ENCODE results near the gene ETNK2. TPM values are rescaled to one million over a fixed set of nuclear protein-coding genes. Genes with fewer than 3 reads are reported as not detected.
A peak's percentile ranks its signal among the peaks of the same experiment; 100 is the strongest.

ETNK2 gene
- total and polyA plus RNA-seq, 3 experiments from 2014 or later: 0.91 to 6.1 (median 1.1) TPM

DNA sequence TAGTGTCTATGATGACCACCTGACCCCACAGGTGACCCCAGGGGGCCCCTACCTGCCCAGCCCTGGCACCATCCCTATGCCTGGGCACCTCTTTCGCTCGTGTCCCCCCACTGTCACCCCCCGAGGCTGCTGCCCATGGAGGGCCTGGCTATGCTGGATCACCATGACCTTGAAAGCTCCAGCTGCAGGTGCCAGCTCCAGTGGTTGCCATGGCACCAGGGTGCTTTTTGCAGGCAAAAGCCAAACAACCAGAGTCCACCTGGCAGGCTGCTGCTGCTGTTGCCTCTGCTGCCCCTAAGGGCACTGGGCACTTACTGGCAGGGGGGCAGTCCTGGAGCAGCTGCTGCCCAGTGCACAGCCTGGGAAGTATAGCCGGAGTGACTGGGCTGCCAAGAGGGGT is 21.7 kb downstream of the ETNK2 start:
- Mint-ChIP-seq H3K27me3 (peaks cover 0 to 2% of the 10 kb centered on the region in 2 donors), H3K36me3 (peaks cover 0 to 1% (median 0%) of the 10 kb centered on the region in 3 donors), H3K27ac (no peak overlapping the region), H3K4me3 (peak overlapping the region in 1 of 7 donors; percentile 32), H3K4me1 (peaks cover 8 to 13% (median 13%) of the 10 kb centered on the region in 3 donors), H3K9me3 (no peaks in the 10 kb centered on the region)
- ChIA-PET CTCF (interaction anchor here (1.1 to 3.3 kb wide), 5 partner anchors 8 to 270 kb away, joined by 3 to 24 read pairs (median 14); partner anchors contain the start of gene SNRPE), POLR2A (no interaction called here)
- Histone ChIP-seq H3K36me3 (ENCODE audit: insufficient read depth, low read length) (no peaks in the 10 kb centered on the region), H3K27me3 (ENCODE audit: insufficient read depth, low read length, poor library complexity, severe bottlenecking) (no peaks in the 10 kb centered on the region), H3K27ac (ENCODE audit: low read depth, low read length) (no peak overlapping the region), H3K4me3 (ENCODE audit: low read length) (no peak overlapping the region), H3K9me3 (ENCODE audit: low read length) (no peaks in the 10 kb centered on the region), H3K4me1 (ENCODE audit: insufficient read depth, low read length) (peaks cover 4% of the 10 kb centered on the region)
- no peak for DNase-seq

DNA sequence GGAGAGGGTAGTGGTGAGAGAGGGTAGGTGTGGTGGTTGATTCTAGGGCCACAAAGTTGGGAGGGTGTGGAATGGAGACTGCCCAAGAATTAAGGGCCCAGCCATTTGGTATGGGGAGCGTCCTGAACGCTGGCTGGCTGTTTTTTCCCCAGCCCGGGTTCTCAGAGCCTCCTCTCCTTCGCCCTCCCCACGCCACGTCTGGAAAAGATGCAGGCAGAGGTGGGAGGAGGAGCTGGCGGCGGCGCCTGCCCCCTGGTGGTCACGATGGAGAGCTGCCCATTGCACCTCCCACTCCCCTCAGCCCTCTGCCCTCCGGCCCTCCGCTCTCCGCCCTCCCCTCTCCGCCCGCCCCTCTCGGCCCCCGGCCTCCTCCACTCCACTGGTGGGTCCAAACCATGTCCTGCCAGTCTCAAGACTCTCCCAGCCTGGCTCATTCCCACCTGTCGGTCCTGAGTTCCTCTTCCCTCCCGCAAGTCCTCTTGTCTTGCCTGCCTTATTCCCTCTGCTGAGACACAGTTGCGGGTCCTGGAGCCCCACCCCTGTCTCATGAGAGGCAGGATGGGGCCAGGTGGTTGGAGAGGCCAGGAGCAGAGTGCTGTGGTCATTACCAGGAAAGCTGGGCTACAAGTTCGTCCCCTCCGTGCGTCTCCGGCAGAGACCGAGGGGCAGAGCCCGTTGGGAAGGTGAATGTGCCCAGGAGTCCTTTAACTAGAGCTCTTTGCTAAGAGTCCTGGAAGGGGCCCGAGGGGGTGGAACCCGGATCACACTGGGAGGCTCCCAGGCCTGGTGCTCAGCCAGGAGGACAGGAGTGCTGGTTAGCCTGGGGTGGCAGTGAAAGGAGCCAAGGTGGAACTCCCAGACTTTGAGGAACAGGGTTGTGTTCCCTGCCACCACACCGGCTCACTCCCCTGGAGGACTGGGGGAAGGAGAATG is 22.6 kb downstream of the ETNK2 start:
- H3K36me3 Mint-ChIP-seq: peaks cover 0 to 3% (median 0%) of the 10 kb centered on the region in 3 donors
- CTCF ChIA-PET: interaction anchor here (0.5 to 3.3 kb wide), 22 partner anchors 9 to 625 kb away, joined by 3 to 24 read pairs (median 4); partner anchors contain the start of gene SNRPE
- POLR2A ChIA-PET: no interaction called here
- Histone ChIP-seq H3K27me3 (ENCODE audit: insufficient read depth, low read length, poor library complexity, severe bottlenecking) (no peaks in the 10 kb centered on the region), H3K4me1 (ENCODE audit: insufficient read depth, low read length) (peaks cover 4% of the 10 kb centered on the region), H3K27ac (ENCODE audit: low read depth, low read length) (no peak overlapping the region), H3K4me3 (ENCODE audit: low read length) (no peak overlapping the region), H3K36me3 (ENCODE audit: insufficient read depth, low read length) (no peaks in the 10 kb centered on the region), H3K9me3 (ENCODE audit: low read length) (no peaks in the 10 kb centered on the region)
- peak; percentile 46 to 69 (median 58) for DNase-seq
- peaks cover 8 to 13% (median 13%) of the 10 kb centered on the region in 3 donors for H3K4me1 Mint-ChIP-seq
- peak overlapping the region in 5 of 8 donors; percentile 37 to 87 (median 58) for H3K27ac Mint-ChIP-seq
- H3K9me3 Mint-ChIP-seq: no peaks in the 10 kb centered on the region
- peaks cover 0 to 2% of the 10 kb centered on the region in 2 donors for H3K27me3 Mint-ChIP-seq
- peak overlapping the region in 2 of 7 donors; percentile 26 to 41 for H3K4me3 Mint-ChIP-seq

DNA sequence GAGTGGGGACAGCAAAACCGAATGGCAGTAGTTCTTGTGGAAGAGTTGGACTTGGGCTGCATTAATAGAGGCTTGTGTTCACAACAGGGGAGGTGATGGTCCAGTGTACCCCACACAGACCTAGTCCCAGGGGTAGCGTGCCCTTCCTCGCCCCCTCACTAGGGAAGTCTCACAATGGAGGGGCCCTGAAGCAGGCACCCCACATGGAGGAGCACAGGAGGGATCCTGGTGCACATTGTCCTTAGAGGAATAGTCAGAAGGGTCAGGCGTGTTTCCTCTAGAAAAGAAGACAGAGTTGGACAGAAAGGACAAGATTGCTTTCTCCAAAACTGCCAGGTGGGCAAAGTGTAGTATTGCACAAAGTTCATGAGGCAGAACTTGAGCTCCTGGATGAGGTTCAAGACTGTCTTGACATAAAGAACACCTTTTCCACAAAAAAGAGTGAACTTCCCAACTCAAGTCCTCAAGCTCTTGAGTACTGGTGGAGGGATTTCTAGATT is 23.3 kb downstream of the ETNK2 start:
- DNase-seq: no peak
- Mint-ChIP-seq H3K36me3 (peaks cover 0 to 3% (median 0%) of the 10 kb centered on the region in 3 donors), H3K27me3 (peaks cover 0 to 2% of the 10 kb centered on the region in 2 donors), H3K4me3 (peak overlapping the region in 2 of 7 donors; percentile 4 to 41), H3K4me1 (peaks cover 8 to 13% (median 13%) of the 10 kb centered on the region in 3 donors), H3K9me3 (no peaks in the 10 kb centered on the region), H3K27ac (peak overlapping the region in 4 of 8 donors; percentile 9 to 58 (median 49))
- ChIA-PET POLR2A (no interaction called here), CTCF (interaction anchor here (0.5 to 3.3 kb wide), 19 partner anchors 10 to 317 kb away, joined by 3 to 24 read pairs (median 4); partner anchors contain the start of gene SNRPE)
- H3K4me3 ChIP-seq (ENCODE audit: low read length): no peak overlapping the region
- no peak overlapping the region for H3K27ac ChIP-seq (ENCODE audit: low read depth, low read length)
- H3K36me3 ChIP-seq (ENCODE audit: insufficient read depth, low read length): no peaks in the 10 kb centered on the region
- no peaks in the 10 kb centered on the region for H3K27me3 ChIP-seq (ENCODE audit: insufficient read depth, low read length, poor library complexity, severe bottlenecking)
- H3K9me3 ChIP-seq (ENCODE audit: low read length): no peaks in the 10 kb centered on the region
- H3K4me1 ChIP-seq (ENCODE audit: insufficient read depth, low read length): peaks cover 4% of the 10 kb centered on the region

DNA sequence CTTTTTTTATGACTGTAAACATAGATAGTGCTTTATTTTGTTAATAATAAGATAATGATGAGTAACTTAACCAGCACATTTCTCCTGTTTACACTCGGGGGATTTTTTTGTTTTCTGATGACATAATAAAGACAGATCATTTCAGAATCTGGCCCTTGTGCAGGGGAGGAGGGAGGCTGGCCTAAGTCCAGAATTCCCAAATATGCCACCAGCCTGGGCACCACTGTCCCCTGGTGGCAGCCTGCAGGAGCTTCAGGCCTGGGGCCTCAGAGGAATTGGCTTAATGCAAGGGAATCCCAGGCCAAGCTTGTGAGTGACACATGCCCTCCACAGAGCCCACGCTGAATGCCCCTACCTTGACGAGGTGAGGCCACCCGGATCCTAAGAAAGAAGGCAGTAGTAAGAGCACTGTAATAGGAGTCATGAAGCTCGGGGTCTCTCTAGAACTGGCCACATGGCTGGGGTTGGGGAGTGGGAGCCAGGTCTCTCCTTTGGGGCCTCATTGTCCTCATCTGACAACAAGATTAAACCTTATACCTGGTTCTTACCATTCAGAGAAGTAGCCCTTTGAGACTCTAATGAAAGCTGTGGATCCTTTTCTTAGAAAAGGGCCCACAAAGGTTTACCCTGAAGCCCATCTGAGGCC is 24.1 kb downstream of the ETNK2 start:
- Mint-ChIP-seq H3K4me1 (peaks cover 10 to 13% (median 13%) of the 10 kb centered on the region in 3 donors), H3K27ac (peak overlapping the region in 3 of 8 donors; percentile 2 to 80 (median 67)), H3K4me3 (no peak overlapping the region), H3K36me3 (peaks cover 0 to 7% (median 0%) of the 10 kb centered on the region in 3 donors), H3K9me3 (no peaks in the 10 kb centered on the region), H3K27me3 (peaks cover 0 to 2% of the 10 kb centered on the region in 2 donors)
- Histone ChIP-seq H3K4me3 (ENCODE audit: low read length) (no peak overlapping the region), H3K27me3 (ENCODE audit: insufficient read depth, low read length, poor library complexity, severe bottlenecking) (no peaks in the 10 kb centered on the region), H3K27ac (ENCODE audit: low read depth, low read length) (no peak overlapping the region), H3K9me3 (ENCODE audit: low read length) (no peaks in the 10 kb centered on the region), H3K4me1 (ENCODE audit: insufficient read depth, low read length) (peaks cover 4% of the 10 kb centered on the region), H3K36me3 (ENCODE audit: insufficient read depth, low read length) (no peaks in the 10 kb centered on the region)
- CTCF ChIA-PET: interaction anchor here (1.1 to 3.3 kb wide), 7 partner anchors 11 to 267 kb away, joined by 3 to 24 read pairs (median 6); partner anchors contain the start of gene SNRPE
- POLR2A ChIA-PET: no interaction called here
- no peak for DNase-seq

DNA sequence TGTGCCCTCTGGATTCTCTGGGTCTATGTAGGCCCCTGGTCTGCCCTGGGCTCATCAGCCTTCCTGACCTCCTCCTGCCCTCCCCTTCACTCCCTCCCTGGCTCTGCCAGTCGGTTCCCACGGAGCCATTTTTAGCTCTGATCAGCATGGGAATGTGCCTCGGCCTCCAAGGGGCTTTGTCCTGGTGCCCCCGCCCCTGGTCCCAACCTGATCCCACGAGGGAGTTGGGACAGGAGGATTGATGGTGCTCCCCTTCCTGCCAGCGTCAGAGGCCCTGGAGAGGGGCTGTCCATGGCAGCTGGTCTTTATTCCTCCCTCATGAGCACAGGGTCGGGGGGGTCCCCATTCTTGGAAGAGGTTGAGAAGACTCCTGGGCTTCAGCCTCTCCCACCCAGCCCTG is 24.9 kb downstream of the ETNK2 start:
- Histone ChIP-seq H3K9me3 (ENCODE audit: low read length) (no peaks in the 10 kb centered on the region), H3K27ac (ENCODE audit: low read depth, low read length) (no peak overlapping the region), H3K4me1 (ENCODE audit: insufficient read depth, low read length) (peaks cover 4% of the 10 kb centered on the region), H3K36me3 (ENCODE audit: insufficient read depth, low read length) (no peaks in the 10 kb centered on the region), H3K27me3 (ENCODE audit: insufficient read depth, low read length, poor library complexity, severe bottlenecking) (no peaks in the 10 kb centered on the region), H3K4me3 (ENCODE audit: low read length) (no peak overlapping the region)
- no peaks in the 10 kb centered on the region for H3K9me3 Mint-ChIP-seq
- no peak for DNase-seq
- H3K27ac Mint-ChIP-seq: no peak overlapping the region
- POLR2A ChIA-PET: no interaction called here
- H3K4me1 Mint-ChIP-seq: peaks cover 10 to 13% (median 13%) of the 10 kb centered on the region in 3 donors
- H3K36me3 Mint-ChIP-seq: peaks cover 0 to 7% (median 0%) of the 10 kb centered on the region in 3 donors
- peaks cover 0 to 2% of the 10 kb centered on the region in 2 donors for H3K27me3 Mint-ChIP-seq
- CTCF ChIA-PET: interaction anchor here (3.3 kb wide), 1 partner anchor 267 kb away, joined by 24 read pairs; the partner anchor contains the start of gene SNRPE
- no peak overlapping the region for H3K4me3 Mint-ChIP-seq

DNA sequence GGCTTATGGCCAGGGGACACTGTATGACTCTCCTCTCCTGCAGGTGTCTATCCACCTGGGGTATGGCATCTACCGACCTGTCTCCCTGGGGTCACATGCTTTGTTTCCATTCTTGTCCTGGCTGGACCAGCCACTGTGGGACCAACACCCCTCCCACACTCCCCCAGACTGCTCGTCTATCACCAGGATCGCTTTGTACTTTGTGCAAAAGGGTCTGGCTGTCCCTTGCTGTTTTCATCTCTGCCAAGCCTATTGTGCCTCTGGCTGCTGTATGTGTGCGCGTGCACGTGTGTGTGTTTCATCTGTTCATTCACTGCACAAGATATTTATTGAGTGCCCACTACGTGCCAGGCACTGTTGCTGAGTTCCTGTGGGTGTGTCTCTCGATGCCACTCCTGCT is 25.5 kb downstream of the ETNK2 start:
- Histone ChIP-seq H3K9me3 (ENCODE audit: low read length) (no peaks in the 10 kb centered on the region), H3K27me3 (ENCODE audit: insufficient read depth, low read length, poor library complexity, severe bottlenecking) (no peaks in the 10 kb centered on the region), H3K4me1 (ENCODE audit: insufficient read depth, low read length) (peaks cover 4% of the 10 kb centered on the region), H3K36me3 (ENCODE audit: insufficient read depth, low read length) (no peaks in the 10 kb centered on the region), H3K27ac (ENCODE audit: low read depth, low read length) (no peak overlapping the region), H3K4me3 (ENCODE audit: low read length) (no peak overlapping the region)
- peaks cover 0 to 7% (median 0%) of the 10 kb centered on the region in 3 donors for H3K36me3 Mint-ChIP-seq
- ChIA-PET POLR2A (no interaction called here), CTCF (no interaction called here)
- no peak for DNase-seq
- H3K4me3 Mint-ChIP-seq: no peak overlapping the region
- no peaks in the 10 kb centered on the region for H3K9me3 Mint-ChIP-seq
- H3K27ac Mint-ChIP-seq: peak overlapping the region in 2 of 8 donors; percentile 43 to 66
- H3K27me3 Mint-ChIP-seq: peaks cover 0 to 2% of the 10 kb centered on the region in 2 donors
- H3K4me1 Mint-ChIP-seq: peaks cover 10 to 13% (median 13%) of the 10 kb centered on the region in 3 donors

DNA sequence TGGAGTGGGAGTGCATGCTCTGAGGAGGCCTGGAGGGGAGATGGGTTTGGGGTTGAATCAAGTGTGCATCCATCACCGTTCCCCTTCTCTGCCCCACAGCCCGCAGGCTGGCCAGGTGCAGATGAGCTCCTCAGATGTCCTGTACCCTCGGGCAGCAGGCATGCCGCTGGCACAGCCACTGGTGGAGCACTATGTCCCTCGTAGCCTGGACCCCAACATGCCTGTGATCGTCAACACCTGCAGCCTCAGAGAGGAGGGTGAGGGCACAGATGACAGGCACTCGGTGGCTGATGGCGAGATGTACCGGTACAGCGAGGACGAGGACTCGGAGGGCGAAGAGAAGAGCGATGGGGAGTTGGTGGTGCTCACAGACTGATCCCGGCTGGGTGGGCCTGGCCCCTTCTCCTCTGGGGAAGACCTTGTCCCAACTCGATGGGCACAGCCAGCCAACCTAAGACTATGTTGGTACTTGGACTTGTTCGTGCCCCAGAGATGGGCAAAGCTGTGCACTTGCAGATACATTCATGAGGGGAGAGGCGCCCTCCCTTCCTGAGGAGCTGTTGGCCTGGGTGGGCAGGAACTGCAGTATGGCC is 26.0 kb downstream of the ETNK2 start:
- no peaks in the 10 kb centered on the region for H3K27me3 ChIP-seq (ENCODE audit: insufficient read depth, low read length, poor library complexity, severe bottlenecking)
- H3K27ac ChIP-seq (ENCODE audit: low read depth, low read length): no peak overlapping the region
- ChIA-PET POLR2A (no interaction called here), CTCF (no interaction called here)
- peak overlapping the region in 1 of 8 donors; percentile 7 for H3K27ac Mint-ChIP-seq
- H3K9me3 ChIP-seq (ENCODE audit: low read length): no peaks in the 10 kb centered on the region
- H3K36me3 Mint-ChIP-seq: peaks cover 0 to 7% (median 0%) of the 10 kb centered on the region in 3 donors
- H3K4me3 Mint-ChIP-seq: no peak overlapping the region
- H3K36me3 ChIP-seq (ENCODE audit: insufficient read depth, low read length): no peaks in the 10 kb centered on the region
- DNase-seq: no peak
- H3K4me1 ChIP-seq (ENCODE audit: insufficient read depth, low read length): peaks cover 4% of the 10 kb centered on the region
- H3K27me3 Mint-ChIP-seq: peaks cover 0 to 2% of the 10 kb centered on the region in 2 donors
- no peak overlapping the region for H3K4me3 ChIP-seq (ENCODE audit: low read length)
- H3K4me1 Mint-ChIP-seq: peaks cover 10 to 13% (median 13%) of the 10 kb centered on the region in 3 donors
- H3K9me3 Mint-ChIP-seq: no peaks in the 10 kb centered on the region
